Hematopoietic multipotent progenitor cell treated with erythropoietin and hydrocortisone succinate and interleukin-3 and kit ligand, for 6 days (in vitro differentiated cells): ENCODE results near the gene MAMDC4.

Experiments
- DNase-seq: peaks from one replicate; pipeline ENCODE4 v3.0.0-alpha.2; 2015

Gene MAMDC4

DNA sequence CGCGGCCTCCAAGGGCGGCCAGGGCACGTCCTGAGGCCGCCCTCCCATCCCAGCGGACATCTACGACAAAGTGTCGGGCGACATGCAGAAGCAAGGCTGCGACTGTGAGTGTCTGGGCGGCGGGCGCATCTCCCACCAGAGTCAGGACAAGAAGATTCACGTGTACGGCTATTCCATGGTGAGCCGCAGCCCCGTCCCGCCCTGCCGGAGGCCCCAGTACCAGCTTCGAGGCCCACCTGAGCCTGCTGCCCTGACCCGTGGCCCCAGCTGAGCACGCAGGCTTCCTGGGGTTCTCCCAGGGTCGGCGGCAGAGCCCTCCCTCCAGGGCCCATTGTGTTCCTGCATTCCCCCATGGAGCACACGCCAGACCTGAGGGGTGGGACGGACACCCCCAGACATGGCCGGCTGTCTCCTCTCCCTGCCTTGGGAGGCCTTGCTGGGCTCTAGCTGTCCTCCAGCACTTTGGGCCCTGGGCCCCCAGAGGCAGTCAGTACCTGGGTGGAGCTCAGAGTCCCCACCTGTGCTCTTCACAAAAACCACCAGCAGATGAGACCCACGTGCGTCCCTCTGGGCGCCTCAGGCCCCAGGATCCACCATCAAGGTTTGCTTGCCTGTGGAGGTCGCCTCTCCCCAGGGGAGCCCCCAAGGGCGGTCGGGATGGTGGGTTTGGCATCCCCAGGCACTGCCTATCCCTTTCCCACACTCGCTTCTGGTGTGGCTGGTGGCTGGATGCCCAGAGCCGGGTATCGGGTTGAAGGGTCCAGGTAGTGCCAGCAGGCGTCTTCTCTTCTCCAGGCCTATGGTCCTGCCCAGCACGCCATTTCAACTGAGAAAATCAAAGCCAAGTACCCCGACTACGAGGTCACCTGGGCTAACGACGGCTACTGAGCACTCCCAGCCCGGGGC is 1.9 kb upstream of the MAMDC4 start:
- no peak for DNase-seq

GRCh38 chr9:136850866-136851775 is 1.0 kb upstream of the MAMDC4 start:
- no peak for DNase-seq

- DNase-seq = no peak
These were observed 784 bp downstream of the MAMDC4 start for GRCh38 chr9:136852664-136853595.

- DNase-seq = no peak
These were observed 1.5 kb downstream of the MAMDC4 start for GRCh38 chr9:136853596-136854112.

GRCh38 chr9:136854113-136854841 is 2.1 kb downstream of the MAMDC4 start:
- DNase-seq = no peak

DNA sequence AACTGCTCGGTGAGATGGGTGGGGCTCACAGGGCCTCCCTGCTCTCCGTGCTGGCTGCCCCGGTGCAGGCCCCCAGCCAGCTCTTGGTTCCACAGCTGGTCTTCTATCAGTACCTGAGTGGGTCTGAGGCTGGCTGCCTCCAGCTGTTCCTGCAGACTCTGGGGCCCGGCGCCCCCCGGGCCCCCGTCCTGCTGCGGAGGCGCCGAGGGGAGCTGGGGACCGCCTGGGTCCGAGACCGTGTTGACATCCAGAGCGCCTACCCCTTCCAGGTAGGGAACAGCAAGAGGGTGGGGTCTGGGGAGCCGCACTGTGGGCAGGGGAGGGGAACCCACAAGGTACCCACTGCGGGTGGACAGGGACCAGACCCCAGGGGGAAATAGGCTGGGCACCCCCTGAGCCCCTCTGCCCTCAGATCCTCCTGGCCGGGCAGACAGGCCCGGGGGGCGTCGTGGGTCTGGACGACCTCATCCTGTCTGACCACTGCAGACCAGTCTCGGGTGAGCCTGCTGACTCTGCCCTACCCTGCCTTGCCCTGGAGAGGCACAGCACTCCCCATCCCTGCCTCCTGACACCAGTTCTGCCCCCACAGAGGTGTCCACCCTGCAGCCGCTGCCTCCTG is 2.8 kb downstream of the MAMDC4 start:
- DNase-seq = no peak

DNA sequence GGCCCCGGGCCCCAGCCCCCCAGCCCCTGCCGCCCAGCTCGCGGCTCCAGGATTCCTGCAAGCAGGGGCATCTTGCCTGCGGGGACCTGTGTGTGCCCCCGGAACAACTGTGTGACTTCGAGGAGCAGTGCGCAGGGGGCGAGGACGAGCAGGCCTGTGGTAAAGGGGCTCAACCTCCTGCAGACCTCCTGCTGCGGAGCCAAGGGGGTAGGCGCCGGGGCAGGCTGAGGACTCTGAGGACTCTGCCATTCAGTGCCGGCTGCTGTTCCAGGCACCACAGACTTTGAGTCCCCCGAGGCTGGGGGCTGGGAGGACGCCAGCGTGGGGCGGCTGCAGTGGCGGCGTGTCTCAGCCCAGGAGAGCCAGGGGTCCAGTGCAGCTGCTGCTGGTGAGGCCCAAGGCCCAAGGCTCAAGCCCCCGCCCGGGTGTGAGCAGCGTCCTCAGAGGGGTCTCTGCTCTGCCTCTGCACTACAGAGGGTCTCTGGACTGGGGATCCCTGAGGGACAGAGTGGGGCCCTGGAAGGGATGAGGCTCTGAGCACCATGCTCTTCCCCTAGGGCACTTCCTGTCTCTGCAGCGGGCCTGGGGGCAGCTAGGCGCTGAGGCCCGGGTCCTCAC is 3.4 kb downstream of the MAMDC4 start:
- DNase-seq = no peak

DNA sequence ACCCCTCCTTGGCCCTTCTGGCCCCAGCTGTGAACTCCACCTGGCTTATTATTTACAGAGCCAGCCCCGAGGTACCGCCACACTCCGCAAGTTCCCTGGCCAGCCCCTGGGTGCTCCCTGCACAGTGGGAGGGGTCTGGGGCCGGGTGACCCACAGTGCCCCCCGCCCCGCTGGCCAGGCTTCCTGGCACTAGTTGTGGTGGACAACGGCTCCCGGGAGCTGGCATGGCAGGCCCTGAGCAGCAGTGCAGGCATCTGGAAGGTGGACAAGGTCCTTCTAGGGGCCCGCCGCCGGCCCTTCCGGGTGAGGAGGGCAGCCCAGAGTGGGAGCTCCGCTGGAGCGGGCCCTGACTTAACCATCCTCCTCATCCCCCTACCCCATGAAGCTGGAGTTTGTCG is 3.9 kb downstream of the MAMDC4 start:
- DNase-seq = no peak

GRCh38 chr9:136856541-136857141 is 4.5 kb downstream of the MAMDC4 start:
- no peak for DNase-seq

DNA sequence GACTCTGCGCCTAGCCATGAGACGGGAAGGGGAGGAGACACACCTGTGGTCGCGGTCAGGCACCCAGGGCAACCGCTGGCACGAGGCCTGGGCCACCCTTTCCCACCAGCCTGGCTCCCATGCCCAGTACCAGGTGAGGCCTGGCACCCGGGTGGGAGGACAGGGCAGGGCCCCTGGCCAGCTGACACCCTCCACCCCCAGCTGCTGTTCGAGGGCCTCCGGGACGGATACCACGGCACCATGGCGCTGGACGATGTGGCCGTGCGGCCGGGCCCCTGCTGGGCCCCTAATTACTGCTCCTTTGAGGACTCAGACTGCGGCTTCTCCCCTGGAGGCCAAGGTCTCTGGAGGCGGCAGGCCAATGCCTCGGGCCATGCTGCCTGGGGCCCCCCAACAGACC is 5.0 kb downstream of the MAMDC4 start:
- no peak for DNase-seq

DNA sequence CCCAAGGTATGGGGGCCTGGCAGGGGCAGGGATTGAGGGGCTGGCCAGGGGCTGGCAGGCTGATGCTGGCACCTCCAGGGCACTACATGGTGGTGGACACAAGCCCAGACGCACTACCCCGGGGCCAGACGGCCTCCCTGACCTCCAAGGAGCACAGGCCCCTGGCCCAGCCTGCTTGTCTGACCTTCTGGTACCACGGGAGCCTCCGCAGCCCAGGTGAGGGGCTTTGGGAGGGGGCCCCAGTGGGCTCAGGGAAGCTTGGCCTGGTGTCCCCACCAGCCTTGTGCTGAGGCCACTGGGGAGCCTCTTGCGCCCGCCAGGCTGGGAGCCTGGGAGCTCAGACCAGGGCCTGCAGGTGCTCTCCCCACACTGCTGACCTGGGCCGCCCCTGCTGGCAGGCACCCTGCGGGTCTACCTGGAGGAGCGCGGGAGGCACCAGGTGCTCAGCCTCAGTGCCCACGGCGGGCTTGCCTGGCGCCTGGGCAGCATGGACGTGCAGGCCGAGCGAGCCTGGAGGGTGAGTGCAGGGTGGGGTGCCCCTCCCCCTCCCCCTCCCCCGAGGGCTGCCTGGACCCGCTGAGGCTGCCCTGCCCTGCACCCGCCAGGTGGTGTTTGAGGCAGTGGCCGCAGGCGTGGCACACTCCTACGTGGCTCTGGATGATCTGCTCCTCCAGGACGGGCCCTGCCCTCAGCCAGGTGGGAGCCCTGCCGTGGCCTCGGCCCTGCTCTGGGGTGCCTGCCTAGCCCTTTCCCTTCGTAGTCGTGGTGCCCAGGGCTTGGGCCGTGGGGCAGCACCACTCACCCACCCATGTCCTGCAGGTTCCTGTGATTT is 5.7 kb downstream of the MAMDC4 start:
- DNase-seq = no peak

DNA sequence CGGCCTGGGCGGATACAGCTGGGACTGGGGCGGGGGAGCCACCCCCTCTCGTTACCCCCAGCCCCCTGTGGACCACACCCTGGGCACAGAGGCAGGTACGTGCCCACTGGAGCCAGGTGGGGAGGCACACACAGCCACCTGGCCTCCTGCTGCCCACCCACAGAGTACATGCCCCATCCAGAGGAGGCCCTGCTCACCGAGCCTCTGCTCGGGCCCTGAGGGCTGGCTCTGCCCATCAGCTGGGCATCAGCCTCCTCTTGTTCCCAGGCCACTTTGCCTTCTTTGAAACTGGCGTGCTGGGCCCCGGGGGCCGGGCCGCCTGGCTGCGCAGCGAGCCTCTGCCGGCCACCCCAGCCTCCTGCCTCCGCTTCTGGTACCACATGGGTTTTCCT is 6.3 kb downstream of the MAMDC4 start:
- DNase-seq = no peak

GRCh38 chr9:136858844-136859757 is 7.0 kb downstream of the MAMDC4 start:
- DNase-seq = peak; percentile 48

DNA sequence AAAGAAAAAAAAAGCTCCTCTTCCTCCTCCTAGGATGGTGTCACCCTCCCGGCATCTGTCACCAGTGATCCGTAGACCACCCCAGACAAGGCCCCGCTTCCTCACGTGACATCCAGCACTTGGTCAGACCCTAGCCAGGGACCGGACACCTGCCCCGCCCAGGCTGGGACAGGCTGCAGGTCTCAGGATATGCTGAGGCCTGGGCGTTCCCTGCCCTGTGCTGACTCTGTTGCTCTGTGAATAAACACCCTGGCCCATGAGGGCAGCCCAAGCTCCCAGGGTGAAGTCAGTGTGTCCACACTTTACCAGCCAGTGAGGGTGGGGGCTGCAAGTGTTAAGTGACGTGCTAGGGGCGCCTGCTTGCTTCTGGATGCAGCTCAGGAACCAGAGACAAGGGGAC is 8.4 kb downstream of the MAMDC4 start:
- no peak for DNase-seq

GRCh38 chr9:136860933-136861873 is 9.1 kb downstream of the MAMDC4 start:
- DNase-seq = no peak

DNA sequence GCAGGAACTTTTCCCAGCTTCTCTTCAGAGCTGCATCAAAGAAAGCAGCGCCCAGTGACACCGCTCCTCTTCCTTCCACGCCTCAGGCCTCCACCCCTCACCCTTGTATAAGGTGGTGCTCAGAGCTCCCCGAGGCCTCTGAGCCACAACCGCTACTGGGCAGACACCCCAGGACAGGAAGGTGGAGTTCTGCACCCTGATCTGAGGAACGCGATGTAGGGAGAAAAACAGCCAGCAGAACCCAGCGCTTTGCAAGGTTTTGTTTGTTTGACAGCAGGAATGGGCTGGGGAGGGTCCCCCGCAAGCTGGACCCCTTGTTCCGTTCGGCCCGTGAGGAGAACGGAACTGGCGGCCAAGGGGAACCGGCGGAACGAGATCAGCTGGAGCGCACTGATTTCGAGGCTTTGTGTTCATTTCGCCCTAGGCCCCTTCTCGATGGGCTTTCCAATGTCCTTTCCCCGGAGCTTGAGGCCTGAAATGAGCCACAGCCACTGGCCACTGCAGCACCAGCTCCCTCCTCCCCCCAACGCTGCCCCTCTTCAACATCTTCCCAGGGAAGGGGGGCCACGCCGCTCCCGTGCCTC is 9.8 kb downstream of the MAMDC4 start:
- no peak for DNase-seq
